ENCODE data around the gene GNPTAB.
"Not testable (repeated sequence)": the region's sequence is repeated elsewhere in the genome, so short reads cannot be mapped to it uniquely, and the experiment has no call there.

The GNPTAB gene

GRCh38 chr12:101830367-101831325 lies at the start of gene GNPTAB:
GNPTAB (minus strand) TSS chr12:101830959; CDS start chr12:101830675, 284 bp downstream.
- peak; percentile 93 for DNase-seq

- no peak for DNase-seq
These were observed 47.6 kb upstream of the GNPTAB start for GRCh38 chr12:101878243-101878821.

- peak; percentile 10 for DNase-seq
These were observed 47.1 kb upstream of the GNPTAB start for GRCh38 chr12:101877806-101878242.

GRCh38 chr12:101876861-101877805 lies 46.4 kb upstream of the GNPTAB start, which contains the start of gene DRAM1:
DRAM1 (plus strand) TSS chr12:101877580; CDS start chr12:101877790, 210 bp downstream.
- peak; percentile 79 for DNase-seq

- DNase-seq, result no peak
These were observed 45.6 kb upstream of the GNPTAB start for GRCh38 chr12:101876322-101876860.

GRCh38 chr12:101875162-101875561 lies 44.4 kb upstream of the GNPTAB start:
- DNase-seq, result no peak

- DNase-seq, result no peak
These were observed 40.2 kb upstream of the GNPTAB start for GRCh38 chr12:101870925-101871324.

GRCh38 chr12:101867619-101868018 lies 36.9 kb upstream of the GNPTAB start:
- DNase-seq, result not testable (repeated sequence)

- DNase-seq, result no peak
These were observed 36.0 kb upstream of the GNPTAB start for GRCh38 chr12:101866615-101867373.

GRCh38 chr12:101863981-101864380 lies 33.2 kb upstream of the GNPTAB start:
- DNase-seq, result no peak

- no peak for DNase-seq
These were observed 31.5 kb upstream of the GNPTAB start for GRCh38 chr12:101862245-101862644.

GRCh38 chr12:101861688-101862087 lies 30.9 kb upstream of the GNPTAB start:
- DNase-seq, result not testable (repeated sequence)

GRCh38 chr12:101859664-101860607 lies 29.2 kb upstream of the GNPTAB start:
- DNase-seq, result no peak

GRCh38 chr12:101858361-101858760 lies 27.6 kb upstream of the GNPTAB start:
- DNase-seq, result no peak

- DNase-seq, result no peak
These were observed 26.3 kb upstream of the GNPTAB start for GRCh38 chr12:101857043-101857558.

GRCh38 chr12:101856614-101857013 lies 25.9 kb upstream of the GNPTAB start:
- DNase-seq, result not testable (repeated sequence)

GRCh38 chr12:101855976-101856375 lies 25.2 kb upstream of the GNPTAB start:
- DNase-seq, result no peak

GRCh38 chr12:101855364-101855884 lies 24.7 kb upstream of the GNPTAB start:
- DNase-seq, result no peak

GRCh38 chr12:101854747-101855146 lies 24.0 kb upstream of the GNPTAB start:
- no peak for DNase-seq

GRCh38 chr12:101852998-101853397 lies 22.2 kb upstream of the GNPTAB start:
- DNase-seq, result no peak
